Prostate gland (tissue), 2 donors: Measurements from ENCODE around the gene CFAP210.

Source experiments
- POLR2A ChIP-seq: fragments of 450-650 bp; IDR thresholded peaks from one replicate; pipeline ENCODE4 v1.6.1; 2016; ENCODE audit warnings: antibody characterized with exemption, mild to moderate bottlenecking
- TF ChIP-seq, protein P1 (sequence below), 4 experiments: fragments of 200-600 bp in 2 of 4; fragments of 450-650 bp in 2 of 4; sonication (generic) in 2 of 4; IDR thresholded peaks; 1 replicate in 3 of 4; 2 replicates in 1 of 4; pipeline ENCODE4 v1.5.1; 2016 to 2019; ENCODE audit warnings: antibody characterized with exemption in 4 of 4, mild to moderate bottlenecking in 2 of 4, moderate library complexity in 2 of 4

DNA sequence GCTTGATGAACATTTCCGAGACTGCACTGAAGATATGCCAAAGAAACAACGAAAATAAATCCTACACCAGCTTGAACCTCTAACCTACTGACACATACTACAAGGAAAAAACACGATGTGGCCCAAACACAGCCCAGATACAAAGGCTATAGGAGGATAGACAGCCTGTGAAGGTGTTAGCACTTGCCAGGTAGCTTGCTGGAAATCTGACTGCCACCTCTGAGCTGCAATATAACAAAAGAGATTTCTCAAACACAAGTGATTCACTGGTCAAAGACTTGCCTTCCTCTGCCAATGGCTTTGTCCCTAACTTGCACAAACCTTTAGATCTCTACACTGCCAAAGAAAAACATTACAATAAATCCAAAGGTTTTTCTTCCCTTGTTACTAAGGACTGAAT, 21.1 kb downstream of the CFAP210 start:
- TF ChIP-seq, protein P1, sequence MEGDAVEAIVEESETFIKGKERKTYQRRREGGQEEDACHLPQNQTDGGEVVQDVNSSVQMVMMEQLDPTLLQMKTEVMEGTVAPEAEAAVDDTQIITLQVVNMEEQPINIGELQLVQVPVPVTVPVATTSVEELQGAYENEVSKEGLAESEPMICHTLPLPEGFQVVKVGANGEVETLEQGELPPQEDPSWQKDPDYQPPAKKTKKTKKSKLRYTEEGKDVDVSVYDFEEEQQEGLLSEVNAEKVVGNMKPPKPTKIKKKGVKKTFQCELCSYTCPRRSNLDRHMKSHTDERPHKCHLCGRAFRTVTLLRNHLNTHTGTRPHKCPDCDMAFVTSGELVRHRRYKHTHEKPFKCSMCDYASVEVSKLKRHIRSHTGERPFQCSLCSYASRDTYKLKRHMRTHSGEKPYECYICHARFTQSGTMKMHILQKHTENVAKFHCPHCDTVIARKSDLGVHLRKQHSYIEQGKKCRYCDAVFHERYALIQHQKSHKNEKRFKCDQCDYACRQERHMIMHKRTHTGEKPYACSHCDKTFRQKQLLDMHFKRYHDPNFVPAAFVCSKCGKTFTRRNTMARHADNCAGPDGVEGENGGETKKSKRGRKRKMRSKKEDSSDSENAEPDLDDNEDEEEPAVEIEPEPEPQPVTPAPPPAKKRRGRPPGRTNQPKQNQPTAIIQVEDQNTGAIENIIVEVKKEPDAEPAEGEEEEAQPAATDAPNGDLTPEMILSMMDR (IDR thresholded peaks at IDR 0.05) = no peak
- no peak for TF ChIP-seq POLR2A
